ENCODE measurements around the gene CYP4F22.

CYP4F22 gene

DNA sequence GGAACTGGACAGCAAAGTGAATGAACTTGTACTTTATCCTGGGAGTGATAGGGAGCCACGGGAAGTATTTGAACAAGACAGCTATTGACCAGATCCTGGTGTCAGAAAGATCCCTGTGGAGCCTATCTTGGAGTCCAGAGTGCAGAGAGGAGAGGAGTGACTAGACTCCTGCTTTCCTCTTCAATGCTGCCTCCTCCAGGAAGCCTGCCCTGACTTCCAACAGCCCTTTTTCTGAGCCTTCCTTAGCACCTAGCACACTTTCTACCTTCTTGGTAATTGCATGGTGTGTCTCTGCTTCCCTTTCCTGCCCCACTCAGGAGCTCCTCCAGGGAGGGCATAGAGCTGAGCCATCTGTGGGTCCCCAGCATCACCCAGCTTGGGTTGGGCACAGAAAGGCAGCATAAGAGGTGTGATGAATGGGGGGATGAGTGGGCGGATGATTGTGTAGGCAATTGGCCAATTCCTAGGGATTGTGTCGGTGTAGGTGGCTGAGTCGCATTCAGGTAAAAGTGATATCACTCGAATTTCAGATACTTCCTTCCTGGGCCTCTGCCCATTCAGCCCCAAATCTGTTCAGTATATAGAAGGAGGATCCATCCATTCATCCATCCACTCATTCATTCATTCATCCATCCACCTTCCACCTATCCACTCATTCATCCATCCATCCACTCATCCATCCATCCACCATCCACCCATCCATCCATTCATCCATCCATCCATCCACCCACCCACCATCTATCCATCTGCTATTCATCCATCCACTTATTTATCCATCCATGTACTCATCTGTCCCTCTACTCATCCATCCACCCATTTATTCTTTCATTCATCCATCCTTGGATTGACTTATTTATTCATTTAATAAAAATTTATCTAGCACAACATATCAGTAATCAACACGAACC, 26.9 kb downstream of the CYP4F22 start:
- no peak for DNase-seq (ENCODE audit: low spot score)

DNA sequence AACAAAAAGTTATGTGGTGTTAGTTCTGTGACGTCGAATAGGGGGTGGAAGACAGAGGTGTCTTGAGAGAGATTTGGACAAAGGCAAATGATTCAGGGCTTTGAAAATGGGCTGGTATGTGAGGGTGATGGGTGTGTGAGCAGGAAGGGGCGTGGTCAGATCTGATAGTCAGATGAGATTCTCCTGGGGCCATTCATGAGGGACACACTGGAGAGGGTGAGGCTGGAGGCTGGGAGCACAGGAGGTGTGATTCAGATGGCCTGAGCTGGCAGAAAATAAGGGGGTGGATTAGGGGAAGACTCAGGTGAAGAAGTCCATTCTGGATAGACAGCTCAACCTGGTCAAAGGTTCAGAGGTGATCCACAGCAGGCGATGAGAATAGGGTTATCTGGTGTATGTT, 28.0 kb downstream of the CYP4F22 start:
- DNase-seq (ENCODE audit: low spot score): no peak

DNA sequence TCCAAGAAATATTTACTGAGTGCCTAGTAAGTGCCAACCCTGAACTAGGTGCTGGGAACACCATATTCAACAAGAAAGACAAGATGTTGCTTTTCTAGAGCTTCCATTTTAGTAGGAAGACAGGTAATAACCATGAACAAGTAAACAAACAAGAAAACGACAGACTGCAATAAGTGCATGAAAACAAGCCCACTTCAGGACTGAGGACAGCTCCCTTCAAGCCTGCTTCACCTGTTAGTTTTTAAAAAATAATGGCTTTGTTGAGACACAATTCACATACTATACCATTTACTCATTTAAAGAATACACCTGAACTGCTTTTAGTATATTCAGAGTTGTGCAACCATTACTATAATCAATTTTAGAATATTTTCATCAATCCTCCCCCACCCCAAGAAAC, 30.4 kb downstream of the CYP4F22 start:
- no peak for DNase-seq (ENCODE audit: low spot score)

DNA sequence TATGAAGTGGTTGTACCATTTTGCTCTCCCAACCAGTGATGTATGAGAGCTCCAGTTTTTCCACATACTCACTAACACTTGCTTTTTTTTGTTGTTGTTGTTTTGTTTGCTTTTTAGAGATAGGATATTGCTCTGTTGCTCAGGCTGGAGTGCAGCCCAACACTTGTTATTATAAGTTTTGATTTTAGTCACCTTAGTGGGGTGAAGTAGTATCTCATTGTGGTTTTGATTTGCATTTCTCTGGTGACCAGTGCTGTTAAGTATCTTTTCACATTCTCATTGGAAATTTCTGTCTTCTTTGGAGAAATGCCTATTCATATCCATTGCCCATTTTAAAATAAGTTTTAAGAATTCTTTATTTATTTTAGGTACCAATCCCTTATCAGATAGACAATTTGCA, 31.3 kb downstream of the CYP4F22 start:
- no peak for DNase-seq (ENCODE audit: low spot score)

DNA sequence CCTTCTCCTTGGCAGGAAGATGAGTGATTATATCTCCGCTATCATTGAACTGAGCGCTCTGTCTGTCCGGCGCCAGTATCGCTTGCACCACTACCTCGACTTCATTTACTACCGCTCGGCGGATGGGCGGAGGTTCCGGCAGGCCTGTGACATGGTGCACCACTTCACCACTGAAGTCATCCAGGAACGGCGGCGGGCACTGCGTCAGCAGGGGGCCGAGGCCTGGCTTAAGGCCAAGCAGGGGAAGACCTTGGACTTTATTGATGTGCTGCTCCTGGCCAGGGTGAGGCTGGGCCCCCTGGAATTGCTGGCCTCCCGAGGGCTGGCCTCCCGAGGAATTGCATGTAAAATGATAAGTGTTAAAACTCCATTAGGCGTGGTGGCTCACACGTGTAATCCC, 32.1 kb downstream of the CYP4F22 start:
- DNase-seq (ENCODE audit: low spot score): no peak

DNA sequence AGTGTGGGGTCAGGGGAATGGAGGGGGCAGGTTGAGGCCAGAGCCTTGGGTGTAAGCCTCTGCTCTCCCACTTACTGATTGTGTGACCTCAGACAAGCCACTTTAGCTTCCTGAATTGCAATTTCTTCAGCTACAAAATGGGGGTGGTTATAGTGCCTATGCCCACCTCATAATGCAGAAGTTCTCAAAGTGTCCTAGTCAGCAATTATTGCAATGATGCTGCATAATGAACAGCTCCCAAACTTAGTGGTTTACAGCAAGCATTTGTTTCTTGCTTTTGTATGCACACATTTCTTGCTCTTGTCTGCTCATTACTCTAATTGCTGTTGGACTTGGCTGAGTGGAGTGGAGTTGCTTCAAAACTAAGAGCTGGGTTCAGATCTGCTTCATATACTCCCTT, 36.0 kb downstream of the CYP4F22 start:
- no peak for DNase-seq (ENCODE audit: low spot score)

DNA sequence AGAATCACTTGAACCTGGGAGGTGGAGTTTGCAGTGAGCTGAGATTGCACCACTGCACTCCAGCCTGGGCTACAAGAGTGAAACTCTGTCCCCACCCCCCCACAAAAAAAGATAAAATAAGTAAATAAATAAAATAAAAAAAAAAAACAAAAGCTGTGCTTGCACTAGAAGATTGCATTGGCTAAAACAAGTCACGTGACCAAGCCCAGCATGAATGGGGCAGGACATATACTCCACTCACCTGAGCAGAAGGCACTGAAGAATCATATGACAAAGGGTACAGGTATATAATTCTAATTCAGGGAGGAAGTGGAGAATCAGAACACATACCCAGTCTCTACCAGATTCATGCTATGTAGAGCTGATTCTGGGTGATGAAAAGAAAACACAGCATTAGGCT, 36.6 kb downstream of the CYP4F22 start:
- no peak for DNase-seq (ENCODE audit: low spot score)

DNA sequence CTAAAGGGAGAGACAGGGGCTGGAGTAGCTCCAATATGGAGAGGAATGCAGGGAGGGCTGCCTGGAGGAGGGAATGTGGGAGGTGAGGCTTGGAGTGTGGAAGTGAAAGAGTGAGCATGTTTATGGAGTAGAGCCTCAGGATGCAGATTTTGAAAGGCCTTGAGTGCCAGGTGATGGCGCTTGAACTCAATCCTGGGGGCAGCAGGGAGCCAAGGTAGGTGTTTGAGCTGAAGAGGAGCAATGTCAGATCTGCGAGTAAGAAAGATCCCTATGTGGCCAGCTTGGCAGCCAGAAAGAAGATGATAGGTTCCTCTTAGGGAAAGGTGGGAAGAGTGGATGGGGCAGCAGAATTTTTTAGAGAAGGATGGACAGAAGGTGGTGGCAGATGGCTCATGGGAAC, 40.3 kb downstream of the CYP4F22 start:
- no peak for DNase-seq (ENCODE audit: low spot score)

DNA sequence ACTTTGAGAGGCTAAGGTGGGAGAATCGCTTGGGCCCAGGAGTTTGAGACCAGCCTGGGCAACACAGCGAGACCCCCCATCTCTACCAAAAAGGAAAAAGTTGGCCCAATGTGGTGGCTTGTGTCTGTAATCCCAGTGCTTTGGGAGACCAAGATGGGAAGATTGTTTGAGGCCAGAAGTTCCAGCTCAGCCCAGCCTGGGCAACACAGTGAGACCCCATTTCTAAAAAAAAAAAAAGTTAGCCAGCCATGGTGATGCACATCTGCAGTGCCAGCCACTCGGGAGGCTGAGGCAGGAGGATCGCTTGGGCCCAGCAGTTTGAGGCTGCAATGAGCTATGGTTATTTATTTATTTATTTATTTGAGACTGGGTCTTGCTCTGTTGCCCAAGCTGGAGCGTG, 41.3 kb downstream of the CYP4F22 start:
- DNase-seq (ENCODE audit: low spot score): no peak

DNA sequence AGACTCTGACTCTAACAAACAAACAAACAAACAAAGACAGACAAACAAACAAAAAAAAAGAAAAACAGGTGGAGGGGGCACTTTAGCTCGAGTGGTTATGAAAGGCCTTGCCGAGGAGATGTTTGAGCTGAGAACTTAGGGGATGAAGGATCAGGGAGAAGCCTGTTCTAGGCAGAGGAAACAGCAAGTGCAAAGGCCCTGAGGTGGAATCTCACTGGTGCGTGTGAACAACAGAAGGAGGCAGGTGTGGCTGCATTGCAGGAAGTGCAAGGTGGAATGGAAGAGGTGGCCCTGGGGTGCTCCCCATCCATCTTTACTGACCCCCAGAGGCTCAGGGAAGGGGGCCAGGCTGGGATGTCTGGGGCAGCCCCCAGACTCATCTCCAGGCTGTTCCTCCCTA, 41.9 kb downstream of the CYP4F22 start:
- DNase-seq (ENCODE audit: low spot score): no peak

DNA sequence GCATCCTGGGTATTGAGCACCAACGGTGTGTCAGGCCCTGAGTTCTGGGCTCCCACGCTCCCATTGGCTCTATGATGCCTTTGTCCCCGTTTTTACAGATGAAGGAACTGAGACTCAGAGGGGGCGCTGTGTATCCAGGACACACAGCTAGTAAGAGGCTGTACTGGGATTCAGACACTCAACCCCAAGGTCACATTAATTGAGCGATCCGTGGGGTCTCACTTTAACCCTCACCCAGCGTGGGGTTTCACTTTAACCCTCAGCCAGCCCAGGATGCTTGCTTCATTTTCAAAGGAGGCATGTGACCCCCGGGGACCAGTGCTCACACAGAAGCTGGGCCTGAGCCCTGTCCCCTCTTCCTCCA, 42.6 kb downstream of the CYP4F22 start:
- peak; percentile 16 for DNase-seq (ENCODE audit: low spot score)

DNA sequence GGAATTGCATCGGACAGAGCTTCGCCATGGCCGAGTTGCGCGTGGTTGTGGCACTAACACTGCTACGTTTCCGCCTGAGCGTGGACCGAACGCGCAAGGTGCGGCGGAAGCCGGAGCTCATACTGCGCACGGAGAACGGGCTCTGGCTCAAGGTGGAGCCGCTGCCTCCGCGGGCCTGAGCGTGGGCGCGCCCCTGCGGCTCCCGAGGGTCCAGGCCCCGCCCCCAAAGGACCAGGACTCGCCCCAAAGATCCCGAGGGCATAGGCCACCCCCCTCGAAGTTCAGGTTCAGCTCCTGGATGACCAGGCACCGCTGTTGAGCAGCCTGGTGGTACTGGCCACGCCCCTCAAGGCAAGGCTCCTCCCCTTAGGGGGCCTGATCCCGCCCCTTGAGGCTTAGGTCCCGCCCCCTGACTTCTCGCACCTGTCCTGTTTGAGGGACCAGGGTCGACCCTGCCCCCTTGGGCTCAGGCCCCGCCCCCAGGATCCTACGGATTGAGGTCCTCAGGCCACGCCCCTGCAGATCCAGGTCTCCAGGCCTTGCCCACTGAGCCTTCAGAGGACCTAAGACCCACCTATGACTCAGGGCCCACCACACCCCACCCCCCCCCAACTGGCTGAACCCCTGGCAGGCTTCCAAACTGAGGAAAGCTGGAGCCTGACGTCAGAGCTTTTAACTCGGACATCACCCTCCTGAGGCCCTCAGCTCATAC, 43.1 kb downstream of the CYP4F22 start:
- DNase-seq (ENCODE audit: low spot score): peak; percentile 54

DNA sequence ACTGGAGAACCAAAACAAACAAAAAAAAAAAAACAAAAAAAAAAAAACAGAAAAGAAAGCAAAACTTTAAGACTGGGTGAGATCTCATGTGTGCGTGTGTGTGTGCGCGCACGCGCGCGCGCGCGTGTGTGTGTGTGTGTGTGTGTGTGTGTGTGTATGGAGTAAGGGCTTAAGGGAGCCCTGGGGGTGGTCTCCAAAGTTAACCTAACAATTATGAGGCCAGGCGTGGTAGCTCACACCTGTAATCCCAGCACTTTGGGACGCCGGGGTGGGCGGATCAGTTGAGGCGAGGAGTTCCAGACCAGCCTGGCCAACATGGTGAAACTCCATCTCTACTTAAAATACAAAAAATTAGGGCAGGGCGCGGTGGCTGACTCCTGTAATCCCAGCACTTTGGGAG, 46.7 kb downstream of the CYP4F22 start:
- DNase-seq (ENCODE audit: low spot score): no peak

DNA sequence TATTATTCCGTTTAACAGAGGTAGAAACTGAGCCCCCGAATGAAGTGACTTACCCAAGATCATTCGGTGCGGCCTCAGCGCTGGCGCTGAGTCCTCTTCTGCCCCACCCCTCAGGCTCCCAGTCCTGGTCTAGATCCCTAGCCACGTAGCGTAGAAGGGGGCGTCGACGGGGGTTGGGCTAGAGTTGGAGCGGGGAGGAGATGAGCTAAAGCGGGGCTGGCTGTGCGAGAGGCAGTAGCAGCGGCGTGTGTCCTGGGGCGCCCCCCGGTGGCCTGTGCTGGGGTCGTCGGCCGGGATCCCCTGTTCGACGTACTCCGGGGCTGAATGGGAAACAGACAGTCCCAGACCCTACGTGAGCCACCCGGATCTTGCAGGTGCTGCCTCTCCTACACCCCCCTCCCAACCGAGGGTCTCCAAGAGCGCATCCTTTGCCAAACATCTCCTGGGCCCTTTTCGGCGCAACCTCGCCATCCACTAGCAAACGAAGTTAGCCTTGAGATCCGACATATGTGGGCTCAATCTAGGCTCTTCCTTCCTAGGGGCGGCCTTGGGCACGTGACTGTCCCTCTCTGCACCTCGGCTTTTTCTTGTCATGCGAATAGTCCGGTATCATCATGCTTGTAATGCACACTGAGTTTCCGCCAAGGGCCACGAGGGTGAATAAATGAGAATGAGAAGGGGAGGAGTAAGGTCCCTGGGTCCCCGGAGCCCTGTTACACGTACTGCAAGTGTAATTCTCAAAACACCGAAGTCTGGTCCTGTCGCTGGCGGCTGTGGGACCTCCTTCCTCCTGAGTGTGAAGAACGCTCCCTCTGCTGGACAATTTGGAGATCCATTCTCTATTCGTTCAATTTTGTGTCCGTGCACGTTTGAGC, 47.7 kb downstream of the CYP4F22 start:
- DNase-seq (ENCODE audit: low spot score): peak; percentile 94

DNA sequence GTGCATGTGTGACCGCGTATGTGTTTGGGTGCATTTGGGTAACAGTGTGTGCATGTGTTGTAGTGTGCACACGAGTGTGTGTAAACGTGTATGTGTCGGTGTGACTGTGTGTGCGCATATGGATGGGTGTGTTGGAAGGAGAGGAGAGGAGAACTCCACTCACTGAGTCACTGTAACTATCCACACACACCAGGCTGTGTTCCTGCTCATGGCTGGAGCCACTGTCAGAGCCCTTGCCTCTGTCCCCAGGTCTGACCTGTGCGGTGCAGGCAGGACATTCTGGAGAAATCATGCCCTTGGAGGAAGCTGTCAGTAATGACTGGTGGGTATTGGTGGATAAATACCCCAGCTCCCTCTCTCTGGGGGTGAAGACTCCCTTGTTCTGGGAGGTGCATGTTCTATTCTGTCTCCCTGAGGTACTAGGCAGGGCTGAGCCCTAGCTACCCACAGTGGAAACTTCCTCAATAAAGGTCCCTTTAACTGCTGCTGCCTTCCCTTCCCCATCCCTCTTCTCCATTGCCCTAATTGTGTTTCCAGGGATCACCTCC, 48.4 kb downstream of the CYP4F22 start:
- DNase-seq (ENCODE audit: low spot score): no peak

DNA sequence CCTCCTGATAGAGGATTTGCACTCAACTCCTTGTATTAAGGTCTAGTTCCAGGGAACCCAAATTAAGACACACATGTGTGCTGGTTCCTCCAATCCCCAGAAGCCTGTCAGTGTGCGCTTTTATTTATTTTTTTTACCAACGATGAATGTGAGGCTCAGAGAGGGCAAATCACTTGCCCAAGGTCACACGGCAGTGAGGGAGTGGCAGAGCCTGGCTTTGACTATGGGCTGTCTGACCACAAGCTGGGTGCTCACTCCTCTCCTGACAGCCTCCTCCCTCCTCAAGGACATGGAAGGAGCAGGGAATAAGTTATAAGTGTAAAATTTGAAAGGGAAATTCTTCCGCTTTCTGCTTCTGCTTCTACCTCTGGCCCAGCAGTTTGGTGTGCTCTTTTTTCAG, 48.9 kb downstream of the CYP4F22 start:
- no peak for DNase-seq (ENCODE audit: low spot score)

DNA sequence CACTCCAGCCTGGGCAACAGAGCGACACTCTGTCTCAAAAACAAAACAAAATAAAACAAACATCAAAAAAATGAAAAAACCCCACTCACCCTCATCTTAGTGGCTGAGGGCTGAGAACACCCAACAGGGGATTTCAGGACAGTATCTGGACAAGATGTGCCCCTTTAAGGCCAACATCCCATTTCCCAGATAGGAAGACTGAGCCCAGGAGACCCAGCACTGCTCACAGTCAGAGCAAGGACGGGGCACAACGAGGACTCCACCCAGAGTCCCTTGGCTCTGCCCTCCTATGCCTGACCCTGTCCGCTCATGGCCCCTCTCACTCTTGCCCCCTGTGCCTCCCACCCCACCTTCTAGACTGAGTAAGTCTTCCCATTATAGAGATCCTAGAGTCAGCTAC, 53.8 kb downstream of the CYP4F22 start:
- DNase-seq (ENCODE audit: low spot score): no peak

DNA sequence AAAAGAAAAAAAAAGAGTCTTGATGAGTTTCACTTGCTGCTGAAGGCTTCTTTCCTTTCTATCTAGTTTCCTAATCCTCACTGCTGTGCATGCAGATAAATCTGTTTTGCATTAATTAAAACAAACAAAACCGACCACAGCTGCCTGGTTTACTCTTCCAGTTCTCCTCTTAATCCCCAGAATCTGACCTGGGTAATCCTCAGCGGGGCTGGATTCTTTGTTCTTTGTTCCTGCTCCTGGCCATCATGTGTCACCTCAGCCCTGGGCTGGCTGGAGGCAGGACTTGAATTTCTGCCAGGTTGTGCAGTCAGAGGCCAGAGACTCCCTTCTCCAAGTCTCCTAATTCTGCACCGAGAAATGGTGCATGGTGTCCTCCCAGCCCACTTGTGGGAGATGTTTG, 54.5 kb downstream of the CYP4F22 start:
- DNase-seq (ENCODE audit: low spot score): no peak

DNA sequence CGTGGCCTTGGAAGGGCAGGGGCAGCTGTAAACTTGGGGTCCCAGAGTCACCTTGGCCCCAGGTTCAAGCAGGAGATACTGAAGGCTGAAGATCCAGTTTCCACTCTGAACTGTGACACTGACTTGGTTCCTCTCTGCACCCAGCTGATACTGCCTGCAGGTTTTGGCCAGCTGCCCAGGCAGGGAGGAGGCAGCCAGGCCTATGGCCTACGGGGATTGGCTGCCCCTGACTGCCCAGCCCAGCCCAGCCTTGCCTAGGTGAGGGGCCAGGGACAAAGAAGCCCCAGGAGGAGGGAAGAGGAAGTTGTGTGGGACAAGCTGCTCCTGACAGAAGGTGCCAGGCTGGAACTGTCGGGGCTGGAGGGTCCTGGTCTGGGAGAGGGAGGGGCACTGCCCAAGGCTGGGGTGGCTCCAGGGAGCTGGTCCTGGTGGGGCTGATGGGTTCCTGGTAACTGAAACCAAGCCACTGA, 55.0 kb downstream of the CYP4F22 start:
- no peak for DNase-seq (ENCODE audit: low spot score)

DNA sequence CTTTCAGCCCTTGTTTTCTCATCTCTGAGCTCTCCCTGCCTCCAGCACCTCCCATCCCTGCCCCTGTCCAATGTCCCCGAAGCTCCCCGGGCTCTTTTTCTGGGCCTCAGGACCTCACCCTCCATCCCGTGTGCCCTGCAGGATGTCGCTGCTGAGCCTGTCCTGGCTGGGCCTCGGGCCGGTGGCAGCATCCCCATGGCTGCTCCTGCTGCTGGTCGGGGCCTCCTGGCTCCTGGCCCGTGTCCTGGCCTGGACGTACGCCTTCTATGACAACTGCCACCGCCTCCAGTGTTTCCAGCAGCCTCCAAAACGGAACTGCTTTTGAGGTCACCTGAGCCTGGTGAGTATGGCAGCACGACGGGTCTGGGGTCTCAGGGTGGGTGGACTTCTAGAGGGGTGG, 55.6 kb downstream of the CYP4F22 start:
- DNase-seq (ENCODE audit: low spot score): no peak

DNA sequence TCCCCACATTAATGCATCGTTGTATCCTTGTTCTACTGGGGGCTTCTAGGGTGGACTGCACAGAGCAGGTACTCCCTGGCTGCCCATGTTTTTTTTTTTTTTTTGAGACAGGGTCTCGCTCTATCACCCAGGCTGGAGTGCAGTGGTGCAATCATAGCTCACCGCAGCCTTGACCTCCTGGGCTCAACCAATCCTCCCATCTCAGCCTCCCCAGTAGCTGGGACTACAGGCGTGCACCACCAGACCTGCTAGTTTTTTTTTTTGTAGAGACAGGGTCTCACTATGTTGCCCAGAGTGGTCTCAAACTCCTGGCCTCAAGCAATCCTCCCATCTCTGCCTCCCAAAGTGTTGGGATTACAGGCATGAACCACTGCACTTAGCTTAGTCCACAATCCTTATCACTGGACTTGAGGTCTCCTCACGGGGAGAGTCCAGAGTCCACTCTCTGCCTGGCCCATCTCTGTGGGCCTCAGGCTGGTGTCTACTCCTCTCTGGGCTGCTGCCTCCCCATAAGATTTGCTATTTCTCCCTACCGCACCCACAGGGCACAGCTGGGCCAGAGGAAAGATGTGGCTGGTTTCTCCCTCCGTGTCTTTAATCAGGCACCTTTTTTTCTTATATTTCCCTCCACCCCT, 56.3 kb downstream of the CYP4F22 start:
- DNase-seq (ENCODE audit: low spot score): no peak

DNA sequence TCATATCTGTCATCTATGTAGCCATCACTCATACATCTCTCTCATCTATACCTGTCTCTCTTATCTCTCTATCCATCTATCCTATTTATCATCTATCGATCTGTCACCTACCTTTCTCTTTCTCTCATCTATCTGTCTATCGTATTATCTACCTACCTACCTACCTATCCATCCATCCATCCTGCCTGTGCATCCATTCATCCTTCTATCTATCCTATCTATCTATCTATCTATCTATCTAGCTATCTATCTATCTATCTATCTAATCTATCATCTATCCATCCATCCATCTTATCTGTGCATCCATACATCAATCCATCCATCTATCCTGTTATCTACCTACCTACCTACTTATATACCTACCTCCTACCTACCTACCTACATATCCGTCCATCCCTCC, 62.1 kb downstream of the CYP4F22 start:
- no peak for DNase-seq (ENCODE audit: low spot score)
